ENCODE data around the gene ZNF774. TPM values are rescaled to one million over a fixed set of nuclear protein-coding genes. Genes with fewer than 3 reads are reported as not detected.

Gene ZNF774
- total RNA-seq, 1 experiment from 2014 or later = 4.0 TPM

- TF ChIP-seq FOSL1 (IDR thresholded peaks at IDR 0.05; ENCODE audit: low read depth) = no peak
- TF ChIP-seq CTCF (IDR thresholded peaks at IDR 0.05 in 2 of 3, conservative IDR thresholded peaks at IDR 0.05 in 1 of 3; ENCODE audit: borderline replicate concordance in 1 of 3, insufficient read depth in 1 of 3, low read depth in 2 of 3, low read length in 2 of 3) = no peak
Observed at GRCh38 chr15:90387534-90388461, 35.7 kb downstream of the ZNF774 start, which contains the start of gene IQGAP1 (continued).

- TSS peak; percentile 65 for BruUV-seq (replicated peaks)
- ChIA-PET POLR2A (interaction anchor here (0.6 to 2.4 kb wide), 15 partner anchors 11 to 196 kb away, joined by 3 to 13 read pairs (median 3); no protein-coding TSS in a partner anchor), RAD21 (ENCODE audit: low non-redundant PET in 1 of 2, low total read pairs in 2 of 2, uncharacterized antibody in 2 of 2, unreplicated experiment in 2 of 2) (interaction anchor here (0.7 to 1.2 kb wide), 2 partner anchors 12 to 78 kb away, joined by 3 to 5 read pairs; no protein-coding TSS in a partner anchor), CTCF (interaction anchor here (1.4 kb wide), 1 partner anchor 94 kb away, joined by 4 read pairs; no protein-coding TSS in a partner anchor)
- peaks cover 6 to 18% of the 10 kb centered on the region in 2 experiments; a peak in 3 of 4 replicates for H3K4me1 ChIP-seq (ENCODE audit: control insufficient read depth in 1 of 2, insufficient read depth in 2 of 2, low read length in 2 of 2)
- H3K27ac ChIP-seq (ENCODE audit: low read depth, low read length) = peak overlapping the region; percentile 65
- no peaks in the 10 kb centered on the region for H3K9me3 ChIP-seq (ENCODE audit: control insufficient read depth in 1 of 2, insufficient read depth in 1 of 2, low read depth in 1 of 2, low read length in 2 of 2)
- DNase-seq (ENCODE audit: low read depth, low spot score) (no peak), ATAC-seq (peak; percentile 60)
- H3K9me2 ChIP-seq (ENCODE audit: insufficient read depth) = no peaks in the 10 kb centered on the region
- H3K4me2 ChIP-seq (ENCODE audit: low read length) = peak overlapping the region; percentile 80
- no peak overlapping the region for H2AFZ ChIP-seq (ENCODE audit: low read depth, low read length, poor library complexity, severe bottlenecking)
- peak overlapping the region; percentile 75 to 92 for H3K4me3 ChIP-seq (replicated peaks in 1 of 2; ENCODE audit: low read depth in 1 of 2, low read length in 2 of 2)
- peaks cover 52% of the 10 kb centered on the region for H3K79me2 ChIP-seq (ENCODE audit: insufficient read depth, low read length)
- intact Hi-C loops (cut with micrococcal nuclease) = loop anchor here (1.0 kb wide), 1 partner anchor 12 kb away; no protein-coding TSS in a partner anchor
- peaks cover 2 to 18% of the 10 kb centered on the region in 2 experiments; a peak in 3 of 4 replicates for H3K36me3 ChIP-seq (ENCODE audit: control insufficient read depth in 1 of 2, insufficient read depth in 2 of 2, low read length in 2 of 2)
- no peaks in the 10 kb centered on the region for H3K27me3 ChIP-seq (ENCODE audit: insufficient read depth, low read length)
- H3K9ac ChIP-seq (ENCODE audit: low read length) = peak overlapping the region; percentile 80
- H4K20me1 ChIP-seq (ENCODE audit: insufficient read depth) = no peaks in the 10 kb centered on the region
- TF ChIP-seq TCF7L2 (IDR thresholded peaks at IDR 0.05; ENCODE audit: borderline replicate concordance, extremely low read depth, insufficient read depth, insufficient read length) = no peak
- TF ChIP-seq ZFX (IDR thresholded peaks at IDR 0.05) = peak; percentile 52
Observed at GRCh38 chr15:90388462-90389380, 36.6 kb downstream of the ZNF774 start.
